Spinal cord (tissue), 10 donors: ENCODE results near the gene OBSCN. TPM values are rescaled to one million over a fixed set of nuclear protein-coding genes. Genes with fewer than 3 reads are reported as not detected.

Source experiments
- DNase-seq, 6 donors: peaks; one replicate each; pipeline versions ENCODE4 v3.0.0 to v3.0.0-alpha.2; 2013 to 2015; ENCODE audit warnings: low spot score in 6 of 6, low read depth in 4 of 6
- H3K27ac ChIP-seq: one replicate; pipeline ENCODE4 v1.5.1; 2013; ENCODE audit warnings: low read depth, low read length, control low read depth
- H3K27me3 ChIP-seq: one replicate; pipeline ENCODE4 v1.6.1; 2013; ENCODE audit warnings: low read length; ENCODE audit not compliant: control insufficient read depth, insufficient read depth
- H3K36me3 ChIP-seq: one replicate; pipeline ENCODE4 v1.6.1; 2013; ENCODE audit warnings: low read length; ENCODE audit not compliant: control insufficient read depth, insufficient read depth
- H3K4me1 ChIP-seq: one replicate; pipeline ENCODE4 v1.6.1; 2013; ENCODE audit warnings: low read length; ENCODE audit not compliant: control insufficient read depth, insufficient read depth
- H3K4me3 ChIP-seq: one replicate; pipeline ENCODE4 v1.5.1; 2013; ENCODE audit warnings: low read depth, low read length, control low read depth
- H3K9me3 ChIP-seq: one replicate; pipeline ENCODE4 v1.6.1; 2013; ENCODE audit warnings: low read length; ENCODE audit not compliant: control insufficient read depth, insufficient read depth
- WGBS: methylation state at CpG from one replicate; pipeline ENCODE4 v1.1.5; 2013; ENCODE audit warnings: missing lambda C conversion rate; ENCODE audit not compliant: insufficient coverage; 5-methylcytosine and 5-hydroxymethylcytosine counted together
- polyA plus RNA-seq, 2 donors: library from polyadenylated mRNA; unstranded; fragments of 120-200 nt; gene quantifications; one replicate each; pipeline ENCODE4 v1.2.1, GENCODE V29; 2013; ENCODE audit not compliant: insufficient read length in 2 of 2
- total RNA-seq, 2 donors: library from RNA; depleted of rRNA in 1 of 2; stranded (reverse); fragments of 120-200 nt in 1 of 2; fragments of >200 nt in 1 of 2; gene quantifications; one replicate each; pipeline versions ENCODE4 v1.2.3 to v1.2.4, GENCODE V29; 2013 to 2014
- donor health status: healthy.

The OBSCN gene
- total and polyA plus RNA-seq, 4 donors, result 13.5 to 27.2 (median 22.0) TPM

DNA sequence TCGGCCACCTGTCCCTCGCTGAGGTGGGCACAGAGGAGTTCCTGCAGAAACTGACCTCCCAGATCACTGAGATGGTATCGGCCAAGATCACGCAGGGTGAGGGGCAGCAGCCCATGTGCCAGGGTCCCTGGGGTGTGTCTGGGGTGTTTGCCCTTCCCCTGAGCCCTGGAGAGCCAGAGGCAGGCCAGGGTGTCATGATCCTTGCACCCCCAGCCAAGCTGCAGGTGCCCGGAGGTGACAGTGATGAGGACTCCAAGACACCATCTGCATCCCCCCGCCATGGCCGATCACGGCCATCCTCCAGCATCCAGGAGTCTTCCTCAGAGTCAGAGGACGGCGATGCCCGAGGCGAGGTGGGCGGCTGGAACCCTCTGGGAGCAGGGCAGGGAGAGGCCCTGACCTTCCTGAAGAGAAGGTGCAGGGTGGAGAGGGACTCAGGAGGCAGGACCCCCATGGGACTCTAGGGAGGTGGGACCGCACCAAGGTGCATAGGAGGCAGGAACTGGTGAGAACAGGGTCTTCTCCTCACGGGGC, 129.3 kb downstream of the OBSCN start:
- H3K27me3 ChIP-seq, result no peaks in the 10 kb centered on the region
- no peak overlapping the region for H3K27ac ChIP-seq
- peaks cover 90% of the 10 kb centered on the region for H3K36me3 ChIP-seq
- 92% methylated on average over 13 of the region's 15 CpGs for WGBS
- H3K4me1 ChIP-seq, result no peaks in the 10 kb centered on the region
- H3K9me3 ChIP-seq, result no peaks in the 10 kb centered on the region
- H3K4me3 ChIP-seq, result no peak overlapping the region
- no peak for DNase-seq

DNA sequence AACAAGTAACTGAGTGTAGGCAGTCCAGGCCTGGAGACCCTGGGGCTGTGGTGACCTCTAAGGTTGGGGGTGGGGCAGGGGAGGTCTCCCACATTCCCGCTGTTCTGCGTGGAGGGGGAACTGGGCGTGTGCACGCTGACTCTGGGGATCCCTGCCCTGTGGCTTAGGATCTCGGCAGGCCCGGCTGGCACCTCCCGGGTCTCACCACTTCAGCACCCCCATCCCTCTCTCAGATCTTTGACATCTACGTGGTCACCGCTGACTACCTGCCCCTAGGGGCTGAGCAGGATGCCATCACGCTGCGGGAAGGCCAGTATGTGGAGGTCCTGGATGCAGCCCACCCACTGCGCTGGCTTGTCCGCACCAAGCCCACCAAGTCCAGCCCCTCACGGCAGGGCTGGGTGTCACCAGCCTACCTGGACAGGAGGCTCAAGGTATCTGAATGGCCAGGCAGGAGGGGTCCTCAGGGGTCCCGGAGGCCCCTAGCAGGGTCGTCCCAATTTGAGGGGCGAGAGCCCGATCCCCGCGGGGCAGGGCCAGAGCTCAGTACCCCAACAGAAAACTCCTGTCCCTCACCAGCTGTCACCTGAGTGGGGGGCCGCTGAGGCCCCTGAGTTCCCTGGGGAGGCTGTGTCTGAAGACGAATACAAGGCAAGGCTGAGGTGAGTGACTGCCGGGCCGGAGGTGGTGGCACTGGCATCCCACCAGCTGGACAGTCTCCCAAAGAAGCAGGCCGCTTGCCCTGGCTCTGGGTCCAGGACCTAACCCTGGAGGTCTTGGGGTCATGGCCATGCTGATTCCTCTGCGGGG, 130.1 kb downstream of the OBSCN start:
- 94% methylated on average over 26 of the region's 26 CpGs for WGBS
- H3K4me3 ChIP-seq, result no peak overlapping the region
- peaks cover 93% of the 10 kb centered on the region for H3K36me3 ChIP-seq
- no peaks in the 10 kb centered on the region for H3K27me3 ChIP-seq
- no peaks in the 10 kb centered on the region for H3K9me3 ChIP-seq
- DNase-seq, result no peak
- H3K27ac ChIP-seq, result no peak overlapping the region
- no peaks in the 10 kb centered on the region for H3K4me1 ChIP-seq

DNA sequence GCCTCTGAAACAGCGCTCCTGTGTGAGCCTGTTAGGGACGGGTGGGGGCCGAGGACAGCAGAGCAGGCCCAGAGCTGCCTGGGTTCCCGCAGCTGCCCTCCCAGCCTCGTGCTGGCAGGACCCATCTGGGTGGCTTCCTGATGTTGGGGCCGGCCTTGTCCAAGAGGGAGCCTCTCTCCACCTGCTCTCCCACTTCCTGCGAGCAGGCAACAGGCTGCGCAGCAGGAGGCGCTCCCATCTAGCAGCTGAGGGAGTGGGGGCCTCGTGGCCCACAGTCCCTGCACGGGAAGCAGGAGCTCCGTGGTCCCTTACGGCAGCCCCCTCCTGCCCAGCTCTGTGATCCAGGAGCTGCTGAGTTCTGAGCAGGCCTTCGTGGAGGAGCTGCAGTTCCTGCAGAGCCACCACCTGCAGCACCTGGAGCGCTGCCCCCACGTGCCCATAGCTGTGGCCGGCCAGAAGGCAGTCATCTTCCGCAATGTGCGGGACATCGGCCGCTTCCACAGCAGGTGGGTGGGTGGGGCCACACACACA, 130.7 kb downstream of the OBSCN start:
- Histone ChIP-seq H3K4me1 (no peaks in the 10 kb centered on the region), H3K27ac (no peak overlapping the region), H3K36me3 (peaks cover 93% of the 10 kb centered on the region), H3K4me3 (no peak overlapping the region), H3K9me3 (no peaks in the 10 kb centered on the region), H3K27me3 (no peaks in the 10 kb centered on the region)
- DNase-seq, result no peak
- 81% methylated on average over 15 of the region's 21 CpGs for WGBS

DNA sequence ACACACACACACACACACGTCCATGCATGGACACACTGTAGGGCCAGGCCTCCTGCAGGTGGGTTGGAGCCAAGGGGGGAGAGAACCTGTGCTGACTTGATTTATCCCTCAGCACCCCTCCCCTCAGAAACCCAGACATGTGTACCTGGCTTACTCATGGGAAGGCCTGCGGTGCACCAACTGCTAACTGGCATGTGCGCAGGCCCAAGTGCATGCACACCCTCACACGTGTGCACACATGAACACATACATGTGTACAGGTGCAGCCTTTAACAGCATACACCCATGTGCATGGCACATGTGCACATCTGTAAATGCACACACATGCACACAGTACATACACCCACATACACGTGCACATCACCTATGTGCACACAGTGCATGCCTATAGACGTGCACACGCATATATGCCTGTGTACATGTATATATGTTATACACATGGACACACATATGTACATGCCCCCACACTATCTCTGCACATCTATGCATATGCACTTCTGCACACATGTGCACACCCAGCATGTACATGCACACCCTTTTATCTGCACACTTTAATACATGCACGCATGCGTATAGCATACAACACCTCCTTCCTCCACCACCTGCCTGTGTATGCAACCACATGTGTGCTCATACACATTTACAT, 131.3 kb downstream of the OBSCN start:
- Histone ChIP-seq H3K9me3 (no peaks in the 10 kb centered on the region), H3K4me3 (no peak overlapping the region), H3K4me1 (no peaks in the 10 kb centered on the region), H3K36me3 (peaks cover 89% of the 10 kb centered on the region), H3K27ac (no peak overlapping the region), H3K27me3 (no peaks in the 10 kb centered on the region)
- DNase-seq, result no peak
- WGBS, result 98% methylated on average over 8 of the region's 9 CpGs

DNA sequence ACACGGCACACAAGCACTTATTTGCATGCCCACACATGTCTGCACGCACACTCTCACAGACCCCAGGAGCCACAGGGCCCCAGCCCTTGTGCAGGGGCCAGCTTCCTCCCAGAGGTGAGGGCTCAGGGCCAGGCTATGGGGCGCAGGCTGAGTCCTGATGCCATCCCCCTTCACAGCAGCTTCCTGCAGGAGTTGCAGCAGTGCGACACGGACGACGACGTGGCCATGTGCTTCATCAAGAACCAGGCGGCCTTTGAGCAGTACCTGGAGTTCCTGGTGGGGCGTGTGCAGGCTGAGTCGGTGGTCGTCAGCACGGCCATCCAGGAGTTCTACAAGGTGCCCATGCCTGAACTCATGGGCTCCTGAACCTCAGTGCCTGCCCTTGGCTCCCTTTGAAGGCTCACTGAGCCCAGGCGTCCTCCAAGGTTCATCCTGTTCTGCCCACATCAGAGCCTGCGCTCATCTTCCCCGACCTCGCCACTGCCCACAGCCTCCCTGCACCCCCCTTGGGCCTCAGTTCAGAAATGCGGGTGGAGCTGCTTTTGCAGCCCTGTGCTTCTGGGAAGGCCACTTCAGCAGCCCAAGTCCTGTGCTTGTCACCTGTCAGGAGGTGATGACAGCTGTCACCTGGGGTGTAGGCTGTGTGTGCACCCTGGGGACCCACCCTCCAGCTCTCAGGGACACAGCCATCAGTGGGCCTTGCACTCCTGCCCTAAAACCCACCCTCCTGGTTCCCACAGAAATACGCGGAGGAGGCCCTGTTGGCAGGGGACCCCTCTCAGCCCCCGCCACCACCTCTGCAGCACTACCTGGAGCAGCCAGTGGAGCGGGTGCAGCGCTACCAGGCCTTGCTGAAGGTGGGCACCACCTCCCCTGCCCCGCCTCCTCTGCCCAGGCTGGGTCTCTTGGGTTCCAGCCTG, 132.2 kb downstream of the OBSCN start:
- no peaks in the 10 kb centered on the region for H3K27me3 ChIP-seq

DNA sequence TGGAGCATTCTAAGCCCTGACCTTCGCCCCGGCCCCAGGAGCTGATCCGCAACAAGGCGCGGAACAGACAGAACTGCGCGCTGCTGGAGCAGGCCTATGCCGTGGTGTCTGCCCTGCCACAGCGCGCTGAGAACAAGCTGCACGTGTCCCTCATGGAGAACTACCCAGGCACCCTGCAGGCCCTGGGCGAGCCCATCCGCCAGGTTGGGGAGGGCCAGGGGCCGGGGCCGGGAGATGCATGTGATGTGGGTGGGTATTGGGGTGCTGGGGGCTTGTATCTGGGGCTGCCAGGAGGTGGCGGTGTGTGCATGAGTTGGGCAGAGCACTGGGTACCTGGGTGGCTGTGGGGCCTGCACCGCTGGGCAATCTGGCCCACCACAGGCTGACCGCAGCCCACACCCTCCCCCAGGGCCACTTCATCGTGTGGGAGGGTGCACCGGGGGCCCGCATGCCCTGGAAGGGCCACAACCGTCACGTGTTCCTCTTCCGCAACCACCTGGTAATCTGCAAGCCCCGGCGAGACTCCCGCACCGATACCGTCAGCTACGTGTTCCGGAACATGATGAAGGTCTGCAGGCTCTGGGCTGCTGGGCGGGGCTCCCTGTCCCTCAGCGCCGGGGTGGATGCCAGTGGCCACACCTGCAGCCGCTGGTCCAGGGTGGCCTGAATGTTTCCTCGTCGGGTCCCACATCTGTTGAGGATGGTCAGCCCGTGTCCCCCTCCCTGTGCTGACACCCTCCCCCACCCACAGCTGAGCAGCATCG, 133.0 kb downstream of the OBSCN start:
- Histone ChIP-seq H3K36me3 (peaks cover 79% of the 10 kb centered on the region), H3K27ac (no peak overlapping the region), H3K27me3 (no peaks in the 10 kb centered on the region), H3K4me3 (no peak overlapping the region), H3K9me3 (no peaks in the 10 kb centered on the region), H3K4me1 (no peaks in the 10 kb centered on the region)
- 86% methylated on average over 36 of the region's 39 CpGs for WGBS
- no peak for DNase-seq

More for the DNA sequence above, 132.2 kb downstream of the OBSCN start:
- WGBS, result 95% methylated on average over 24 of the region's 24 CpGs
- H3K36me3 ChIP-seq, result peaks cover 85% of the 10 kb centered on the region
- H3K27ac ChIP-seq, result no peak overlapping the region
- no peaks in the 10 kb centered on the region for H3K9me3 ChIP-seq
- H3K4me3 ChIP-seq, result no peak overlapping the region
- H3K4me1 ChIP-seq, result no peaks in the 10 kb centered on the region
- DNase-seq, result no peak

DNA sequence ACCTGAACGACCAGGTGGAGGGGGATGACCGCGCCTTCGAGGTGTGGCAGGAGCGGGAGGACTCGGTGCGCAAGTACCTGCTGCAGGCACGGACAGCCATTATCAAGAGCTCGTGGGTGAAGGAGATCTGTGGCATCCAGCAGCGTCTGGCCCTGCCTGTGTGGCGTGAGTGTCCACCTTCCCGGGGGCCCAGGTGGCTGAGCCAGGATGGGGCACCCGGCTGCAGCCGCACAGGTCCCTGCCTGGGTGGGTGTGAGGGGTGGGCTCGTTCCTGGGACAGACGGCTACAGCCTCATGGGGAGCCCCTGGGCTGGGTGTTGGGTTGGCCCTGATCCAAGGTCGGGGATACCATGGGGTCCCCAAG, 133.6 kb downstream of the OBSCN start:
- Histone ChIP-seq H3K27ac (no peak overlapping the region), H3K4me3 (no peak overlapping the region), H3K36me3 (peaks cover 73% of the 10 kb centered on the region), H3K4me1 (no peaks in the 10 kb centered on the region), H3K9me3 (no peaks in the 10 kb centered on the region), H3K27me3 (no peaks in the 10 kb centered on the region)
- 92% methylated on average over 11 of the region's 17 CpGs for WGBS
- no peak for DNase-seq

DNA sequence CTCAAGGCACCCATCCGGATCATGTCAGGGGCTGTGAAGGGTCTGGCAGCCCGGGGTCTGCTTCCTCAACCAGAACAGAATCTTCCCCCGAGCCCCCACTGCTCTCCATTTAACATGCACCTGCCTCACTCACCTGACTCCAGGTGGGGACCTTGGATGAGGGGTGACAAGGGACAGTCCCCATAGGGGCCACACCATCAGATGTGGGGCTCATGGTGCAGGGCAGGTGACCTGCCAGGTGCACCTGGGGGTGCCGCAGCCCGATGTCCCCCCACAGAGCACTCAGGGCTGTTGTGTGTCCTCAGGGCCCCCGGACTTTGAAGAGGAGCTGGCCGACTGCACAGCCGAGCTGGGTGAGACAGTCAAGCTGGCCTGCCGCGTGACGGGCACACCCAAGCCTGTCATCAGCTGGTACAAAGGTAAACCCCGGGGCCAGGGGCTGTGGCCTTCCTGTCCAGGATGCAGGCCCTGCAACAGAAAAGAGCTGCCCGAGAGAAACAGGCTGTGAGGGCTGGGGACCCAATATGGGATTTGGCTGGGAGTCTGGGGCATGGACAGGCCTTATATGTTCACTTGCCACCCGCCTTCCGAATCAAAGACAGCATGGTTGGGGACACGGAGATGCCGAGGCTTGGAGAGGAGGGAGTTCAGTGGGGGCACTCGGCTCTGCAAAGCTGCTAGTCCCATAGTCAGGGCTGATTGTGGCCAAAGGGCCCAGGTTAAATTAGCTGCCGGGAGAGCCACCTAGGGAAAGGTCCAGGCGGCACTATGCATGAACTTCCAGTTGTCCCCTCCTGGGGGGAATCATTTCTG, 134.2 kb downstream of the OBSCN start:
- H3K27ac ChIP-seq, result no peak overlapping the region
- H3K4me3 ChIP-seq, result no peak overlapping the region
- H3K9me3 ChIP-seq, result no peaks in the 10 kb centered on the region
- H3K36me3 ChIP-seq, result peaks cover 67% of the 10 kb centered on the region
- WGBS, result 93% methylated on average over 18 of the region's 20 CpGs
- no peak for DNase-seq
- no peaks in the 10 kb centered on the region for H3K4me1 ChIP-seq
- no peaks in the 10 kb centered on the region for H3K27me3 ChIP-seq
